ENCODE measurements around the gene COL4A6.
A peak's percentile ranks its signal among the peaks of the same experiment; 100 is the strongest.
"Not testable (repeated sequence)": the region's sequence is repeated elsewhere in the genome, so short reads cannot be mapped to it uniquely, and the experiment has no call there.

The COL4A6 gene

DNA sequence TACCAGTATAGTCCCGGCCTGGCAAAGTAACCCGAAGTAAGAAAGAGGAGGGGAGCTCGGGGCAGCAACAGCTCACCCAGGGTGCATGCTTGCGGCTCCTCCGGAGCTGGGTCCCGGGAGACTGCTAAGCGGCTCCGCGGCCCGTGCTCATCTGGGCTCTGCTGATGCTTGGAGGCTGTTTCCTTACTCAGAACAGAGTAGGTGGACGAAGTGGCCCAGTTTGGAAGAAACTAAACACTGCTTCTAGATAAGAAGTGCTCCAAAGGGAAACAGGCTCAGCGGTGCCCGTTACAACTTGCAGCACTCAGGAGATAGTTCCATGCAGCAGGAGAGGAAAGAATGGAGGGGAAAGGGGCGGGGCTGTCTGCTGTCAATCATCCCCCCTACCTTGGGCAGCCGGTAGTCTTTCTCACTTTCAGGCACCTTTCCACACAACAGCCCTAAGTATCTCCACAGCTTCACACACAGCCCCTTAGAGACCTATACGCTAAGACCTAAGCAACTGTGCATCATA lies at the start of gene COL4A6:
Gene COL4A6, minus strand, starts transcription at position 313 of the 514 bp plus-strand sequence. Its CDS starts 226 bp downstream, at position 87.
- DNase-seq (ENCODE audit: low spot score), result no peak

DNA sequence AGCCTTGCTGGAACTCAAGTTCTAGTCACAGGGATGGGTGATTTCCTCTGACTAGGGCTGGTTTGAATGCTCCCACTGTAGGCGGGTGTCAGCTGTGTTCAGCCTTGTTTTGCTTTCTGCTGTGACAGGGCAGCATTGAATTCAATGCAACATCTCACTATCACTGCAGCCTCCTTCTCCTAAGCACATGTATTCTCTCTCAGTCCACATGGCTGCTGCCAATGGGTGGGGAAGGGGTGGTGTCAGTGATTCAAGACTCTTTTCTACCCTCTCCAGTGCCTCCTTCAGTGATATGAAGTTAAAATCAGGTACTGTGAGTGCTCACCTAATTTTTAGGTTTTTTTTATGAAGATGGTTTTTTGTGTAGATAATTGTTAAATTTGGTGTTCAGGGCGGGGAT lies 47.7 kb upstream of the COL4A6 start:
- no peak for DNase-seq (ENCODE audit: low spot score)

- DNase-seq (ENCODE audit: low spot score), result no peak
Measured at GRCh38 chrX:108484251-108484650, 46.0 kb upstream of the COL4A6 start.

DNA sequence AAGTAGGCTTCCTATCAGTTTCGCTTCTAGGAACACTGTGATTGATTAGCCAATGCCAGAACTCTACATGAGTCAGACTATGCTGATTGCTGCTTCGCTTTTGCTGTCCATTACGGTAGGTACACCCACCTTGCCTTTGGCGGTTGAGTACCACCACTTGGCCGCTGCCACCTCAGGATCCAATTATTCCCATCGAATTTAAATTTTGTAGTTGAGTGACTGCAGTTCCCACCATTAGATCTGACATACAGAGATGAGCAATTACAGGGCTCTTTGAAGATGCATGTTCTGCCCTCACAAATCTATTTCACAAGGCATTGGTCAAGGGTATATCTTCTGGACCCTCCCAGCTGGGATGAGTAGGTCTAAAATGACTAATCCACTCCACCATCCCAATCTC lies 43.3 kb upstream of the COL4A6 start:
- DNase-seq (ENCODE audit: low spot score), result not testable (repeated sequence)

- no peak for DNase-seq (ENCODE audit: low spot score)
Measured at GRCh38 chrX:108473979-108474378, 35.8 kb upstream of the COL4A6 start.

DNA sequence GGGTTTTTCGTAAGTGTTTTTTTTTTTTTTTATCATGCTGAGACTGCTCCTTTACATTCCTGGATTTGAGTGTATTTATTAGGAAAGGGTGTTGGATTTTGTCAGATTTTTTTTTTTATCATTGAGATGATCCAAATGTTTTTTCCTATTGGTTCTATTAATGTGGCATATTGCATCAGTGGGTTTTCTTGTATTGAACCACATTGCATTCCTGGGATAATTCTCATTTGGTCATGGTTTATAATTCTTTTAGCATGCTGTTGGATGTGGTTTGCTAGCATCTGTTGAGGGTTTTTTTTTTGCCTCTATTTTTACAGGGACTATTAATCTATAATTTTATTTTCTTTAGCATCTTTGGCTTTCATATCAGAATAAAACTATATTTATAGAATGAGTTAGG lies 30.3 kb upstream of the COL4A6 start:
- DNase-seq (ENCODE audit: low spot score), result no peak

- DNase-seq (ENCODE audit: low spot score), result no peak
Measured at GRCh38 chrX:108464604-108465003, 26.4 kb upstream of the COL4A6 start.

DNA sequence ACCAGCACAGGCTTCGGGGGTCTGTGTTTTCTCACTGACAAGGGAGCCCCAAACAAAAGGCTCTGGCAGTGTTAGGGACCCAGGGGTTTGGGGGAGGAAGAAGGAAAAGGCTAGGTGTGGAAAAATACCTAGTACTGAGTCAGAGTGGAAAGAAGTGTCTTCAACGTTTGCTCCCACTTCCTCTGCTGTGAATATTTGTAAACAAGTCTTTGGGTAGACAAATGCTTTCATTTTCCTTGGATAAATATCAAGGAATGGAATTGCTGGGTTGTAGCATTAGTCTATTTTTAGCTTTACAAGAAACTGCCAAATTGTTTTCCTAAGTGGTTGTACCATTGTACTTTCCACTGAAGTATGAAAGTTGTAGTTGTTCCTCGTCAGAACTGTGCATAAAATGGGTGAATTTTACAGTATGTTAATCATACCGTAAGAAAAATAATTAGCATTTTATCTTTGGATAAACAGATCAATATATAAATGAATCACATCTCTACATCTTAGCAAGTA lies 18.8 kb upstream of the COL4A6 start:
- DNase-seq (ENCODE audit: low spot score), result no peak

- DNase-seq (ENCODE audit: low spot score), result no peak
Measured at GRCh38 chrX:108453841-108454240, 15.6 kb upstream of the COL4A6 start.

DNA sequence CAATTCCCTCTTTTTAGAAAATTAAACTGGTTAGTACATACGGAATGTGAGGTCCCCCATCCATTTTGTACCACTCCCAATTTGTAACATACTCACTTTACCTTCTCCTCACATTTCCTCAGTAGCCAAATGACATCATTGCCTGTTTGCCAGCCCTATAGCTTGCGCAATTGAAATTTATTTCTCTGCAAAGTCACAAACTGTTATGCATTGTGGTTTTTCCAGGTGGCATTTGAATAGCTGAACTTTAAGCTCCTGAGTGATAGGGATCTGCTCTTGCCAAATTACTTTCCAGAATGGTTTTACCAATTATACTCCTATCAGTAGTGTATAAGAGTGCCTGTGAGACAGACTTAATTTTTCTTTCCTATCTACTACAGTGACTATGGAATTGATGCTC lies 9.1 kb upstream of the COL4A6 start:
- no peak for DNase-seq (ENCODE audit: low spot score)

- no peak for DNase-seq (ENCODE audit: low spot score)
Measured at GRCh38 chrX:108442901-108443464, 4.8 kb upstream of the COL4A6 start.

- DNase-seq (ENCODE audit: low spot score), result no peak
Measured at GRCh38 chrX:108439961-108440696, 1.9 kb upstream of the COL4A6 start.

DNA sequence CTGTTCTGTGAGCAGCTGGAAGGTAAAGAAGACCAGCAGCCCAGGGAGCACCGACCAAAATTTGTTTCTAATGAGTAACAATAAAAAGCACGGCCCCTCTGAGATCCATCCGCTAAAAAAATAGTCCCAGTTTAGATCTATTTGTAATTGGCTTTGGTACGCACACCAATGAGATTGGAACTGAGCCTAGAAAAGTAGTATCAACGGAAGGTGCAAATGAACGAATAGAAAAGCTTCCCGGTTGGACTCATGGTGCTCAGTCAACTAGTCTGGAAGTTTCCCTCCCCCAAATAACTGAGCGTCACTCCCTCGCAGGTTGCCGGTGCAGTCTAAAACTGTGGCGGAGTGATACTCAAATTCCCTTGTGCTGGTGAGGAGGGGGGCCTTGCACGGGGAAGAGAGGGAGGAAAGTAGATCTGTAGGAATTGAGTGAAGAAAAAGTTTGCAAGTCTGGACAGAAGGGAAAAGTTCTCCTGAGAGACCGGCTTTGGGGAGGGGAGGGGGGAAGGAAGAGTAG lies 1.3 kb upstream of the COL4A6 start, which contains the start of gene COL4A5:
Gene COL4A5, plus strand, starts transcription at position 413 of the 517 bp plus-strand sequence. CDS start 288 bp downstream, outside the sequence.
- DNase-seq (ENCODE audit: low spot score), result peak; percentile 70

GRCh38 chrX:108437349-108438109 lies 693 bp downstream of the COL4A6 start:
- DNase-seq (ENCODE audit: low spot score), result no peak

DNA sequence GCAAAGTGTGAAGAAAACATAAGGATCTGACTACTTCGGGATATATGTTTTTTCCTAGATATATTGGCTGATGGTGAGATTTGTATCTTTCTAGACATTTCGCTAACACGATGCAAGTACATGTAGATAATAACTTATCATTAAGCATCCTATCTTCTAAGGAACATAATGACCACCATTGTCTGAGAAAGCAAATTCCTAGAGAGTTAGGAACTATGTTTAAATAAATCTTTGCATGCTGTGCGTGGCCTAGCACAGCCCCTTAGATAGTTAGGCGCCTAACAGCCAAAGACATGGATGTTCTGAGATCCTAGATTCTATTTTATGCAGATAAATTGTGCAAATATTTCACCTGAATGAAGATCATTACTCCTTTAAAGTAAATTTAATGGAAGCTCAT lies 3.0 kb downstream of the COL4A6 start:
- DNase-seq (ENCODE audit: low spot score), result no peak

DNA sequence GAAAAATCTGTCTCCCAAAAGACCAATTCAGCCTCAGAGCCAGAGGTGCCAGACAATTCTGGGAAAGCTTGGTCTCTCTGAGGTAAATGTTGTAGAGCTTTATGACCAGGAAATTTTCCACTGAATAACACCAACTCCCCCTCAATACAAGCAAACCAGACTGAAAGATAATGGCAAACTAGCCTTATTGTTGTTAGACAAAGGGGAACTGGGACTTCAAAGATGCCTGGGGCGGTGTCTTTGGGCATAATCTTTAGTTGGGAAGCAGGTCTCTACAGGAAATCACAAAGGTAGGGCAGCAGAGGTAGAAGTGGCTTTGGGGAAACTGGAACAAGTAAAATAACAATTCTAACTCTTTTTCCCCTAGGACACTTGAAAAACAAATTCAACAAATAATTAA lies 12.0 kb downstream of the COL4A6 start:
- DNase-seq (ENCODE audit: low spot score), result no peak

- DNase-seq (ENCODE audit: low spot score), result no peak
Measured at GRCh38 chrX:108420481-108420880, 17.7 kb downstream of the COL4A6 start.

DNA sequence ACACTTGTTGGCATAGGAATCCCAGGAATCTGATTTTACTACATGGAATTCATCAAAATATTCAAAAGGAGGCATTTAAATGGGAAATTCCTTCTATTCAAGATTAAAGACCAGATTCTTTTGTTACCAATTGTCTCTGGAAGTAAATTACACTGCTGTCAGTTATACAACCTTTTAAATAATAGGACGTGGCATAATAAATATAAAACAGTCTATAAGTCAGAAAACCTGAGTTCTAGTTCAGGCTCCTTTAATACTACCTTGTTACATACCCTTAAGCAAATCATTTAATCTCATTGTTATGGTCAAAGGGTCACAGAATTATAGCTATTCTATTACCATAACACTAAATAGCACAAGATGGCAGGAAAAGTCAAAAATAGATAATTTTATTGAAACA lies 18.8 kb downstream of the COL4A6 start:
- DNase-seq (ENCODE audit: low spot score), result no peak

DNA sequence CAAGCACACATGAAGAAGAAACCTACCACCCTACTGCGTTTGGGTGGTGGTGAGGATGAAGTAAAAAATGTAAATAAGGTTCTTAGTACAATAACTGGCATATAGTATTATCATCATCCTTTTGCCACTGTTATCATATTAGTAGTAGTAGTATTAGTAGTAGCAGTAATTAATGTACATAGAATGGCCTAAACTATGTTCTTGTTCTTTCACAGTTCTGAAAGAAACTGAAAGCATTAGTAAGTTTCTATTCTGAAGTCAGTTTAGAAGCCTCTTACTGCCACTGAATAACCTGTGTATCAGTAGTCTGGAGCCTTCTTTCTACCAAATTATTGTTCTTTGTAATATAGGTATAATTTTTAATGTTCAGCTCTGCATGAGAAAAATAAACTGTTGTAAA lies 21.0 kb downstream of the COL4A6 start:
- DNase-seq (ENCODE audit: low spot score), result no peak

GRCh38 chrX:108415891-108416290 lies 22.3 kb downstream of the COL4A6 start:
- no peak for DNase-seq (ENCODE audit: low spot score)

DNA sequence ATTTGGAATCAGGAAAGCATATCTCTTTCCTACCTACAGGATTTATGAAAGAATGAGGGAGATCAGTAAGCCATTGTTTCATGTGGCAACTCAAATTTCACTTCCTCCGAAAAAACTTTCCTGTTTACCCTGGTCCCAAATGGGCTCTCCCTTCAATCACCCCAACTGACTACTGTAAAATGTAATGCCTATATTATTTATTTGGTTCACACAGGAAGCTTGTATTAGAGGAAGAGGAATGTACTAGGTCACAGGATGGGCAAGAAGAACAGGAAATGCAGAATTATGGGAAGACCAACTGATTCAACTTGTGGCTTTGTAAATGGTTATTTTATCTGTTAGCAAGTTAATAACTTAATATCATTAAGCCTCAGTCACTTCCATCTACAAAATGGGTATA lies 23.1 kb downstream of the COL4A6 start:
- no peak for DNase-seq (ENCODE audit: low spot score)

DNA sequence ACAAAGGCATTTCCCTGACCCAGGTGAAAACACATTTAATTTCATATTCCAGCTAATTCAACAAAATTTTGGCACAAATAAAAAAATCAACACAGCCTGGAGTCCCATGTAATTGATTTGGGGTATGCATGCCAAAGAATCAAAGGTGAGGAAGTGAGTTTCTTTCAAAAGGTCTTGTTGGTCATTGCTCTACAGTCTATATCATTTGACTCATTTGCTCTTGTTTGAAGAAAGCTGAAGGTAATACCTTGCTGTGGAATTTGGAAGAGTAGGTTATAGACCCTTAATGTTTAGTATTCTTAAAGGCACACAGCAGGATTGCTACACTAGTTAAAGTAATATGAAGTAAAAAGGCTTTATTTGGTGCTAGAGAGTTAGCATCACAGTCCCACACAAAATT lies 25.4 kb downstream of the COL4A6 start:
- DNase-seq (ENCODE audit: low spot score), result no peak

Data from left forelimb (tissue), 1 donor.